Measurements from ENCODE around the gene TSEN2. TPM values are rescaled to one million over a fixed set of nuclear protein-coding genes. Genes with fewer than 3 reads are reported as not detected.

Gene TSEN2
- total RNA-seq, 1 experiment from 2014 or later: 22.0 TPM

DNA sequence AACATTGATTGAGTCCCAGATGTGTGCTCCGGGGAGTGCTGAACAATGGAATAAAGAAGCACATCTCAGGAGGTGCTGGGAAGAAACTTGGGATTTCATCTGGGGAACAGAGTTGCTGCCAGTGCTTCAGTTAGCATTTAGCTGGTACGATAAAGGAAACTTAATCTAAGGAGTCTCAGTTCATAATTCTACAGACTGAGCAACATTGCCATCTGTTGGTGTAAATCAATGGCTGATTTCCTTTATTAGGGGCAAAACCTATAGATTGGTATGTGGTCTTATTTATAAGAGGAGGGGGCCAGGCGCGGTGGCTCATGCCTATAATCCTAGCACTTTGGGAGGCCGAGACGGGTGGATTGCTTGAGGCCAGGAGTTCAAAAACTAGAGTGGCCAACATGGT lies 52.1 kb downstream of the TSEN2 start:
- no peaks in the 10 kb centered on the region for H4K20me1 ChIP-seq (ENCODE audit: control insufficient read depth, insufficient read depth, insufficient read length)
- H4K91ac ChIP-seq (ENCODE audit: insufficient read length, low read depth, low read length): no peak overlapping the region
- H4K8ac ChIP-seq (replicated peaks; ENCODE audit: insufficient read length, low read depth, low read length): no peak overlapping the region
- no peaks in the 10 kb centered on the region for H3K9me3 ChIP-seq (ENCODE audit: control insufficient read depth, low read depth, low read length)
- no peak overlapping the region for H2BK15ac ChIP-seq (ENCODE audit: low read depth, low read length)
- H3K4ac ChIP-seq (ENCODE audit: low read depth, low read length): no peak overlapping the region
- no peak overlapping the region for H3K14ac ChIP-seq (ENCODE audit: insufficient read depth, low read length)
- no peak overlapping the region for H3K23ac ChIP-seq (ENCODE audit: insufficient read length, low read depth, low read length)
- no peak overlapping the region for H3K9ac ChIP-seq (ENCODE audit: extremely low read depth, insufficient read length, low read length)
- no peak overlapping the region for H2AK5ac ChIP-seq (ENCODE audit: insufficient read length, low read length)
- no peaks in the 10 kb centered on the region for H3K23me2 ChIP-seq (ENCODE audit: insufficient read length, low read depth, low read length, poor library complexity, severe bottlenecking)
- H3K79me2 ChIP-seq (ENCODE audit: insufficient read depth, low read length): no peaks in the 10 kb centered on the region
- Mint-ChIP-seq H3K27me3 (ENCODE audit: low read depth) (no peaks in the 10 kb centered on the region), H3K4me1 (peaks cover 4 to 8% of the 10 kb centered on the region in 2 experiments; a peak in 1 of 4 replicates), H3K27ac (no peak overlapping the region), H3K4me3 (no peak overlapping the region), H3K36me3 (ENCODE audit: insufficient read depth in 1 of 3, low read depth in 3 of 3) (peaks cover 12 to 24% (median 16%) of the 10 kb centered on the region in 3 experiments; a peak in 5 of 7 replicates), H3K9me3 (no peaks in the 10 kb centered on the region)
- no peak overlapping the region for H3K56ac ChIP-seq (ENCODE audit: insufficient read length, low read depth, low read length)
- H3T11ph ChIP-seq (ENCODE audit: low read length): no peak overlapping the region
- no peak overlapping the region for H4K5ac ChIP-seq (ENCODE audit: insufficient read length, low read depth, low read length)
- H2BK20ac ChIP-seq (ENCODE audit: low read depth, low read length, poor library complexity, severe bottlenecking): no peak overlapping the region
- H3K27ac ChIP-seq (ENCODE audit: insufficient read length, low read depth, low read length): no peak overlapping the region
- no peak overlapping the region for H2AFZ ChIP-seq (ENCODE audit: low read length)
- no peaks in the 10 kb centered on the region for H3K79me1 ChIP-seq (ENCODE audit: insufficient read depth, low read depth, low read length, poor library complexity, severe bottlenecking)
- no peak overlapping the region for H2BK5ac ChIP-seq (ENCODE audit: insufficient read length, low read length)
- H3K4me2 ChIP-seq (ENCODE audit: insufficient read depth, insufficient read length, low read length): no peak overlapping the region
- TF ChIP-seq, protein P1, sequence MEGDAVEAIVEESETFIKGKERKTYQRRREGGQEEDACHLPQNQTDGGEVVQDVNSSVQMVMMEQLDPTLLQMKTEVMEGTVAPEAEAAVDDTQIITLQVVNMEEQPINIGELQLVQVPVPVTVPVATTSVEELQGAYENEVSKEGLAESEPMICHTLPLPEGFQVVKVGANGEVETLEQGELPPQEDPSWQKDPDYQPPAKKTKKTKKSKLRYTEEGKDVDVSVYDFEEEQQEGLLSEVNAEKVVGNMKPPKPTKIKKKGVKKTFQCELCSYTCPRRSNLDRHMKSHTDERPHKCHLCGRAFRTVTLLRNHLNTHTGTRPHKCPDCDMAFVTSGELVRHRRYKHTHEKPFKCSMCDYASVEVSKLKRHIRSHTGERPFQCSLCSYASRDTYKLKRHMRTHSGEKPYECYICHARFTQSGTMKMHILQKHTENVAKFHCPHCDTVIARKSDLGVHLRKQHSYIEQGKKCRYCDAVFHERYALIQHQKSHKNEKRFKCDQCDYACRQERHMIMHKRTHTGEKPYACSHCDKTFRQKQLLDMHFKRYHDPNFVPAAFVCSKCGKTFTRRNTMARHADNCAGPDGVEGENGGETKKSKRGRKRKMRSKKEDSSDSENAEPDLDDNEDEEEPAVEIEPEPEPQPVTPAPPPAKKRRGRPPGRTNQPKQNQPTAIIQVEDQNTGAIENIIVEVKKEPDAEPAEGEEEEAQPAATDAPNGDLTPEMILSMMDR (conservative IDR thresholded peaks at IDR 0.05): no peak; the same call in 2 of the 3 replicates
- no CpG with 5 or more reads among the region's 6 CpGs for WGBS (ENCODE audit: extremely low coverage, insufficient read length, low lambda C conversion rate)
- no peaks in the 10 kb centered on the region for H3K4me1 ChIP-seq (ENCODE audit: insufficient read depth, low read length)
- H3K18ac ChIP-seq (ENCODE audit: insufficient read length, low read depth, low read length): no peak overlapping the region
- no peak overlapping the region for H2BK120ac ChIP-seq (ENCODE audit: low read depth, low read length, poor library complexity, severe bottlenecking)
- H2BK12ac ChIP-seq (ENCODE audit: insufficient read length, low read depth, low read length): no peak overlapping the region
- no peaks in the 10 kb centered on the region for H3K27me3 ChIP-seq (ENCODE audit: insufficient read depth, low read length)
- no peak for DNase-seq

Data from H9 (cell line).